Measurements from ENCODE around the gene LYPD6.

GRCh38 chr2:149314687-149315086, 15.7 kb upstream of the LYPD6 start:
- TF ChIP-seq, protein P1, sequence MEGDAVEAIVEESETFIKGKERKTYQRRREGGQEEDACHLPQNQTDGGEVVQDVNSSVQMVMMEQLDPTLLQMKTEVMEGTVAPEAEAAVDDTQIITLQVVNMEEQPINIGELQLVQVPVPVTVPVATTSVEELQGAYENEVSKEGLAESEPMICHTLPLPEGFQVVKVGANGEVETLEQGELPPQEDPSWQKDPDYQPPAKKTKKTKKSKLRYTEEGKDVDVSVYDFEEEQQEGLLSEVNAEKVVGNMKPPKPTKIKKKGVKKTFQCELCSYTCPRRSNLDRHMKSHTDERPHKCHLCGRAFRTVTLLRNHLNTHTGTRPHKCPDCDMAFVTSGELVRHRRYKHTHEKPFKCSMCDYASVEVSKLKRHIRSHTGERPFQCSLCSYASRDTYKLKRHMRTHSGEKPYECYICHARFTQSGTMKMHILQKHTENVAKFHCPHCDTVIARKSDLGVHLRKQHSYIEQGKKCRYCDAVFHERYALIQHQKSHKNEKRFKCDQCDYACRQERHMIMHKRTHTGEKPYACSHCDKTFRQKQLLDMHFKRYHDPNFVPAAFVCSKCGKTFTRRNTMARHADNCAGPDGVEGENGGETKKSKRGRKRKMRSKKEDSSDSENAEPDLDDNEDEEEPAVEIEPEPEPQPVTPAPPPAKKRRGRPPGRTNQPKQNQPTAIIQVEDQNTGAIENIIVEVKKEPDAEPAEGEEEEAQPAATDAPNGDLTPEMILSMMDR (IDR thresholded peaks at IDR 0.05) = no peak
- no peak for TF ChIP-seq POLR2A (IDR thresholded peaks at IDR 0.05)

Data from body of pancreas (tissue), 4 donors.